Measurements from ENCODE around the gene YARS1.

Gene YARS1

GRCh38 chr1:32860566-32860965 lies 43.4 kb upstream of the YARS1 start:
- no peaks in the 10 kb centered on the region for H3K79me2 ChIP-seq (ENCODE audit: low read length)
- DNase-seq = no peak
- no peaks in the 10 kb centered on the region for H3K4me1 ChIP-seq (ENCODE audit: low read length)
- H2AFZ ChIP-seq (ENCODE audit: low read length) = no peak overlapping the region
- H4K20me1 ChIP-seq (ENCODE audit: insufficient read depth, low read length) = no peaks in the 10 kb centered on the region
- H3K4me3 ChIP-seq (ENCODE audit: low read length) = no peak overlapping the region
- H3K27me3 ChIP-seq (replicated peaks; ENCODE audit: insufficient read depth, low read length) = no peaks in the 10 kb centered on the region
- H3F3A ChIP-seq (ENCODE audit: insufficient read depth, low read length) = no peaks in the 10 kb centered on the region; the same call in 1 of the 2 replicates
- H3K27ac ChIP-seq (ENCODE audit: low read length) = no peak overlapping the region
- H3K4me2 ChIP-seq (ENCODE audit: low read depth, low read length) = no peak overlapping the region
- H3K9me3 ChIP-seq (replicated peaks; ENCODE audit: insufficient read depth, low read length) = no peaks in the 10 kb centered on the region
- no peaks in the 10 kb centered on the region for H3K9me2 ChIP-seq (replicated peaks; ENCODE audit: insufficient read depth, low read length)
- no peak overlapping the region for H3K9ac ChIP-seq (ENCODE audit: low read length)
- TF ChIP-seq EZH2 (optimal IDR thresholded peaks at IDR 0.05; ENCODE audit: low read depth, low read length) (no peak), CTCF (IDR thresholded peaks at IDR 0.05; ENCODE audit: low read length) (no peak), EZH2phosphoT487 (IDR thresholded peaks at IDR 0.05; ENCODE audit: low read length) (no peak)
- no peaks in the 10 kb centered on the region for H3K36me3 ChIP-seq (replicated peaks; ENCODE audit: insufficient read depth, low read length)

GRCh38 chr1:32859915-32860314 lies 42.8 kb upstream of the YARS1 start:
- H3F3A ChIP-seq (ENCODE audit: insufficient read depth, low read length) = no peaks in the 10 kb centered on the region; the same call in 1 of the 2 replicates
- no peak overlapping the region for H3K4me3 ChIP-seq (ENCODE audit: low read length)
- H2AFZ ChIP-seq (ENCODE audit: low read length) = no peak overlapping the region
- H3K4me2 ChIP-seq (ENCODE audit: low read depth, low read length) = no peak overlapping the region
- DNase-seq = no peak
- no peaks in the 10 kb centered on the region for H3K9me3 ChIP-seq (replicated peaks; ENCODE audit: insufficient read depth, low read length)
- no peaks in the 10 kb centered on the region for H3K4me1 ChIP-seq (ENCODE audit: low read length)
- no peak overlapping the region for H3K9ac ChIP-seq (ENCODE audit: low read length)
- H3K27ac ChIP-seq (ENCODE audit: low read length) = no peak overlapping the region
- H3K79me2 ChIP-seq (ENCODE audit: low read length) = no peaks in the 10 kb centered on the region
- H3K36me3 ChIP-seq (replicated peaks; ENCODE audit: insufficient read depth, low read length) = no peaks in the 10 kb centered on the region
- no peaks in the 10 kb centered on the region for H3K27me3 ChIP-seq (replicated peaks; ENCODE audit: insufficient read depth, low read length)
- TF ChIP-seq EZH2 (optimal IDR thresholded peaks at IDR 0.05; ENCODE audit: low read depth, low read length) = no peak
- no peak for TF ChIP-seq EZH2phosphoT487 (IDR thresholded peaks at IDR 0.05; ENCODE audit: low read length)
- no peak for TF ChIP-seq CTCF (IDR thresholded peaks at IDR 0.05; ENCODE audit: low read length)
- no peaks in the 10 kb centered on the region for H4K20me1 ChIP-seq (ENCODE audit: insufficient read depth, low read length)
- no peaks in the 10 kb centered on the region for H3K9me2 ChIP-seq (replicated peaks; ENCODE audit: insufficient read depth, low read length)

GRCh38 chr1:32858791-32859190 lies 41.6 kb upstream of the YARS1 start:
- no peaks in the 10 kb centered on the region; the same call in 1 of the 2 replicates for H3F3A ChIP-seq (ENCODE audit: insufficient read depth, low read length)
- H3K9me2 ChIP-seq (replicated peaks; ENCODE audit: insufficient read depth, low read length) = no peaks in the 10 kb centered on the region
- H3K9ac ChIP-seq (ENCODE audit: low read length) = no peak overlapping the region
- no peaks in the 10 kb centered on the region for H4K20me1 ChIP-seq (ENCODE audit: insufficient read depth, low read length)
- H3K79me2 ChIP-seq (ENCODE audit: low read length) = no peaks in the 10 kb centered on the region
- H2AFZ ChIP-seq (ENCODE audit: low read length) = no peak overlapping the region
- no peaks in the 10 kb centered on the region for H3K9me3 ChIP-seq (replicated peaks; ENCODE audit: insufficient read depth, low read length)
- TF ChIP-seq EZH2 (optimal IDR thresholded peaks at IDR 0.05; ENCODE audit: low read depth, low read length) (no peak), CTCF (IDR thresholded peaks at IDR 0.05; ENCODE audit: low read length) (no peak), EZH2phosphoT487 (IDR thresholded peaks at IDR 0.05; ENCODE audit: low read length) (no peak)
- H3K36me3 ChIP-seq (replicated peaks; ENCODE audit: insufficient read depth, low read length) = no peaks in the 10 kb centered on the region
- H3K27me3 ChIP-seq (replicated peaks; ENCODE audit: insufficient read depth, low read length) = no peaks in the 10 kb centered on the region
- H3K4me2 ChIP-seq (ENCODE audit: low read depth, low read length) = no peak overlapping the region
- no peak for DNase-seq
- no peaks in the 10 kb centered on the region for H3K4me1 ChIP-seq (ENCODE audit: low read length)
- no peak overlapping the region for H3K27ac ChIP-seq (ENCODE audit: low read length)
- H3K4me3 ChIP-seq (ENCODE audit: low read length) = no peak overlapping the region
